ENCODE data around the gene RGS10. TPM values are rescaled to one million over a fixed set of nuclear protein-coding genes. Genes with fewer than 3 reads are reported as not detected.

The RGS10 gene
- total and polyA plus RNA-seq, 10 of the 15 experiments (the other 5 are each of a cell fraction or from before 2014, with no cell fraction given): 72.8 to 193 (median 127) TPM

DNA sequence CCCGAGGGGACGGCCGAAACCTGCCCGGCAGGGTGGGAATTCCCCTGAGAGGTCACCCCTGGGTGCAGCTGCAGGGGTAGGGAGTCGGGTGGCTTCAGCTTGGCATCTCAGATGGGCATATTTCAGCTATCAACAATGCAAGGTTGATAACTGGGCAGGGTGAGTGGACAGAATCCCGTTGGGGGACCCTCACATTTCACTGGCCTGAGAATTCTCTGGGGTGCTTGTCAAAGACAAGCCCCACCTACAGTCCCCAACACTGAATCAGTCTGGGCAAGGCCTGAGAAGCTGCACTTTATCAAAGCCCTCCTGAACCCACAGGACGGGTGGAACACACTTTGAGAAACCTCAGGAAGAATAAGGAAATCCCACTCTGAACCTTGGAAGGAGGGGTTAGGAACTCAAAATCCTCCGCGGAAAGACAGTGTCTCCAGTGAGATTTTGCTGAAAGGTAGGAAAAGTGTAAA, 3.1 kb downstream of the RGS10 start:
- peak; percentile 13 for ATAC-seq
- peaks cover 3% of the 10 kb centered on the region; the same call in 1 of the 2 replicates for H4K20me1 ChIP-seq (ENCODE audit: control insufficient read depth, insufficient read depth)
- no TSS peak for BruUV-seq (replicated peaks)
- intact Hi-C loops (cut with micrococcal nuclease; ENCODE audit: unreplicated experiment) (no loop called here), in situ Hi-C loops (cut with MboI) (no loop called here)
- ChIA-PET POLR2A (interaction anchor here (0.6 to 2.7 kb wide), 6 partner anchors 9 to 167 kb away, joined by 3 to 13 read pairs (median 4); no protein-coding TSS in a partner anchor), RAD21 (ENCODE audit: unreplicated experiment) (interaction anchor here (0.8 to 5.3 kb wide), 4 partner anchors 9 to 45 kb away, joined by 3 to 55 read pairs (median 4); no protein-coding TSS in a partner anchor), CTCF (interaction anchor here (0.7 to 3.1 kb wide), 10 partner anchors 8 to 341 kb away, joined by 3 to 31 read pairs (median 3); no protein-coding TSS in a partner anchor), SMC1A (ENCODE audit: uncharacterized antibody, unreplicated experiment) (interaction anchor here (1.4 to 6.4 kb wide), 6 partner anchors 9 to 93 kb away, joined by 3 to 62 read pairs (median 6); partner anchors contain the start of gene TIAL1)
- FAIRE-seq: peak; percentile 68
- H3K9ac ChIP-seq (ENCODE audit: control insufficient read depth, insufficient read depth, low read length): peak overlapping the region; percentile 43
- H3K27ac ChIP-seq (ENCODE audit: control insufficient read depth, insufficient read depth): peak overlapping the region; percentile 22
- 35% methylated on average over 9 of the region's 9 CpGs for WGBS (ENCODE audit: insufficient coverage, insufficient replicate concordance, low lambda C conversion rate, missing lambda C conversion rate)
- no peaks in the 10 kb centered on the region for H3K36me3 ChIP-seq (ENCODE audit: control insufficient read depth in 2 of 2, insufficient read depth in 2 of 2, low read length in 1 of 2)
- peaks cover 30% of the 10 kb centered on the region for H3K4me1 ChIP-seq (ENCODE audit: control insufficient read depth, insufficient read depth, low read length)
- peak overlapping the region; percentile 92 for H3K4me2 ChIP-seq (ENCODE audit: control insufficient read depth, insufficient read depth)
- TF ChIP-seq MTA2 (IDR thresholded peaks at IDR 0.05; ENCODE audit: low read depth) (0 out of 2 replicates have a peak, but pooled peaks have one; percentile 11), NR2C1 (IDR thresholded peaks at IDR 0.05) (no peak), IKZF2 (IDR thresholded peaks at IDR 0.05) (no peak), NR2F1 (conservative IDR thresholded peaks at IDR 0.05) (0 out of 2 replicates have a peak, but pooled peaks have one; percentile 59), EGR1 (IDR thresholded peaks at IDR 0.05; ENCODE audit: borderline replicate concordance in 1 of 2, low read depth in 2 of 2, low read length in 2 of 2) (no peak), PKNOX1 (IDR thresholded peaks at IDR 0.05) (0 out of 2 replicates have a peak, but pooled peaks have one; percentile 14), IKZF1 (conservative IDR thresholded peaks at IDR 0.05) (peak; percentile 27; the same call in 1 of the 2 replicates), KDM1A (IDR thresholded peaks at IDR 0.05; ENCODE audit: borderline replicate concordance) (no peak), MEF2B (IDR thresholded peaks at IDR 0.05; ENCODE audit: partially characterized antibody, poor library complexity, severe bottlenecking) (peak; percentile 66)
- TF ChIP-seq, protein P1, sequence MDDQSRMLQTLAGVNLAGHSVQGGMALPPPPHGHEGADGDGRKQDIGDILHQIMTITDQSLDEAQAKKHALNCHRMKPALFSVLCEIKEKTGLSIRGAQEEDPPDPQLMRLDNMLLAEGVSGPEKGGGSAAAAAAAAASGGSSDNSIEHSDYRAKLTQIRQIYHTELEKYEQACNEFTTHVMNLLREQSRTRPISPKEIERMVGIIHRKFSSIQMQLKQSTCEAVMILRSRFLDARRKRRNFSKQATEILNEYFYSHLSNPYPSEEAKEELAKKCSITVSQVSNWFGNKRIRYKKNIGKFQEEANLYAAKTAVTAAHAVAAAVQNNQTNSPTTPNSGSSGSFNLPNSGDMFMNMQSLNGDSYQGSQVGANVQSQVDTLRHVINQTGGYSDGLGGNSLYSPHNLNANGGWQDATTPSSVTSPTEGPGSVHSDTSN (IDR thresholded peaks at IDR 0.05; ENCODE audit: insufficient replicate concordance, low read depth, low read length): peak; percentile 28
- H3K4me3 ChIP-seq: peak overlapping the region; percentile 84
- DNase-seq (ENCODE audit: low read depth, low spot score): no peak
- H3K27me3 ChIP-seq (replicated peaks in 1 of 2; ENCODE audit: control insufficient read depth in 2 of 2, insufficient read depth in 2 of 2, low read length in 1 of 2): no peaks in the 10 kb centered on the region
- no peak overlapping the region for H2AFZ ChIP-seq (ENCODE audit: control insufficient read depth, low read depth, low read length)
- H3K9me3 ChIP-seq (replicated peaks; ENCODE audit: control insufficient read depth, insufficient read depth, low read length): no peaks in the 10 kb centered on the region
- peaks cover 72% of the 10 kb centered on the region for H3K79me2 ChIP-seq (ENCODE audit: control insufficient read depth, insufficient read depth, low read length)
